GM21381 (cell line): ENCODE data around the gene ISCA2.

ENCODE experiments used
- ATAC-seq: cut with Tn5 transposase; IDR thresholded peaks from one replicate; pipeline ENCODE4 v1.9.1; 2021; ENCODE audit warnings: mild to moderate bottlenecking, moderate library complexity; ENCODE audit not compliant: unreplicated experiment

ISCA2 gene

GRCh38 chr14:74507840-74508239, 14.3 kb downstream of the ISCA2 start:
- ATAC-seq = no peak

- ATAC-seq = no peak
Observed at GRCh38 chr14:74508292-74508731, 14.7 kb downstream of the ISCA2 start.

- ATAC-seq = no peak
Observed at GRCh38 chr14:74508844-74509428, 15.4 kb downstream of the ISCA2 start.

GRCh38 chr14:74509587-74510222, 16.1 kb downstream of the ISCA2 start:
- no peak for ATAC-seq

- no peak for ATAC-seq
Observed at GRCh38 chr14:74510223-74510931, 16.8 kb downstream of the ISCA2 start.

- ATAC-seq = no peak
Observed at GRCh38 chr14:74510959-74511409, 17.4 kb downstream of the ISCA2 start.

- ATAC-seq = no peak
Observed at GRCh38 chr14:74511966-74512830, 18.6 kb downstream of the ISCA2 start.

- no peak for ATAC-seq
Observed at GRCh38 chr14:74514471-74514941, 20.9 kb downstream of the ISCA2 start.

GRCh38 chr14:74515891-74516412, 22.4 kb downstream of the ISCA2 start:
- no peak for ATAC-seq

GRCh38 chr14:74516451-74517160, 23.0 kb downstream of the ISCA2 start:
- ATAC-seq = no peak

GRCh38 chr14:74517731-74518130, 24.2 kb downstream of the ISCA2 start:
- no peak for ATAC-seq

GRCh38 chr14:74518221-74518620, 24.7 kb downstream of the ISCA2 start:
- no peak for ATAC-seq

- no peak for ATAC-seq
Observed at GRCh38 chr14:74519316-74520074, 25.9 kb downstream of the ISCA2 start.

- ATAC-seq = no peak
Observed at GRCh38 chr14:74521756-74522155, 28.2 kb downstream of the ISCA2 start.

- no peak for ATAC-seq
Observed at GRCh38 chr14:74522740-74523139, 29.2 kb downstream of the ISCA2 start.

- no peak for ATAC-seq
Observed at GRCh38 chr14:74524076-74524811, 30.7 kb downstream of the ISCA2 start.

GRCh38 chr14:74524812-74525135, 31.2 kb downstream of the ISCA2 start:
- no peak for ATAC-seq

GRCh38 chr14:74525361-74525851, 31.8 kb downstream of the ISCA2 start:
- no peak for ATAC-seq
